H9 (cell line): Measurements from ENCODE around the gene SLC18B1. TPM values are rescaled to one million over a fixed set of nuclear protein-coding genes. Genes with fewer than 3 reads are reported as not detected.

Experiments used
- DNase-seq: peaks from one replicate; pipeline ENCODE4 v3.0.0-alpha.2; 2017
- H2AFZ ChIP-seq: one replicate; pipeline ENCODE4 v1.6.1; 2013; ENCODE audit warnings: mild to moderate bottlenecking, low read length, control low read depth, moderate library complexity
- H2AK5ac ChIP-seq: 2 replicates; pipeline ENCODE4 v1.6.1; 2013; ENCODE audit warnings: low read length, control low read depth, mixed read lengths; ENCODE audit not compliant: insufficient read length
- H2BK120ac ChIP-seq: one replicate; pipeline ENCODE4 v1.6.1; 2013; ENCODE audit warnings: low read depth, mild to moderate bottlenecking, low read length, control low read depth, inconsistent platforms; ENCODE audit not compliant: poor library complexity, severe bottlenecking
- H2BK12ac ChIP-seq: 2 replicates; pipeline ENCODE4 v1.6.1; 2013; ENCODE audit warnings: low read length, control low read depth, mixed read lengths, low read depth; ENCODE audit not compliant: insufficient read length
- H2BK15ac ChIP-seq: 2 replicates; pipeline ENCODE4 v1.6.1; 2013; ENCODE audit warnings: low read depth, low read length, control low read depth
- H2BK20ac ChIP-seq: one replicate; pipeline ENCODE4 v1.6.1; 2013; ENCODE audit warnings: low read depth, mild to moderate bottlenecking, low read length, control low read depth, inconsistent platforms; ENCODE audit not compliant: poor library complexity, severe bottlenecking
- H2BK5ac ChIP-seq: 2 replicates; pipeline ENCODE4 v1.6.1; 2013; ENCODE audit warnings: low read length, control low read depth, mixed read lengths; ENCODE audit not compliant: insufficient read length
- H3K14ac ChIP-seq: 2 replicates; pipeline ENCODE4 v1.6.1; 2013; ENCODE audit warnings: low read length, control low read depth; ENCODE audit not compliant: insufficient read depth
- H3K18ac ChIP-seq: 2 replicates; pipeline ENCODE4 v1.6.1; 2013; ENCODE audit warnings: low read depth, mild to moderate bottlenecking, mixed read lengths, low read length, control low read depth; ENCODE audit not compliant: insufficient read length
- H3K23ac ChIP-seq: 2 replicates; pipeline ENCODE4 v1.6.1; 2013; ENCODE audit warnings: low read length, control low read depth, mixed read lengths, low read depth; ENCODE audit not compliant: insufficient read length
- H3K23me2 ChIP-seq: 2 replicates; pipeline ENCODE4 v1.6.1; 2013; ENCODE audit warnings: low read depth, mild to moderate bottlenecking, mixed read lengths, low read length, control low read depth; ENCODE audit not compliant: insufficient read length, poor library complexity, severe bottlenecking
- H3K27ac ChIP-seq: 2 replicates; pipeline ENCODE4 v1.5.1; 2013; ENCODE audit warnings: low read length, control low read depth, mixed read lengths, low read depth; ENCODE audit not compliant: insufficient read length
- H3K27me3 ChIP-seq: 2 replicates; pipeline ENCODE4 v1.6.1; 2013; ENCODE audit warnings: low read length, control low read depth, inconsistent platforms; ENCODE audit not compliant: insufficient read depth
- H3K4ac ChIP-seq: 2 replicates; pipeline ENCODE4 v1.6.1; 2013; ENCODE audit warnings: low read depth, mild to moderate bottlenecking, control low read depth, inconsistent platforms, low read length, moderate library complexity
- H3K4me1 ChIP-seq: 2 replicates; pipeline ENCODE4 v1.6.1; 2013; ENCODE audit warnings: low read length, control low read depth, inconsistent platforms; ENCODE audit not compliant: insufficient read depth
- H3K4me2 ChIP-seq: 2 replicates; pipeline ENCODE4 v1.6.1; 2013; ENCODE audit warnings: low read length, control low read depth, mixed read lengths; ENCODE audit not compliant: insufficient read length, insufficient read depth
- H3K56ac ChIP-seq: 2 replicates; pipeline ENCODE4 v1.6.1; 2013; ENCODE audit warnings: low read depth, mild to moderate bottlenecking, mixed read lengths, low read length, control low read depth; ENCODE audit not compliant: insufficient read length
- H3K79me1 ChIP-seq: 2 replicates; pipeline ENCODE4 v1.6.1; 2013; ENCODE audit warnings: low read depth, mild to moderate bottlenecking, moderate library complexity, low read length, control low read depth, inconsistent platforms; ENCODE audit not compliant: insufficient read depth, poor library complexity, severe bottlenecking
- H3K79me2 ChIP-seq: 2 replicates; pipeline ENCODE4 v1.6.1; 2013; ENCODE audit warnings: low read length, control low read depth, inconsistent platforms; ENCODE audit not compliant: insufficient read depth
- H3K9ac ChIP-seq: 2 replicates; pipeline ENCODE4 v1.6.1; 2013; ENCODE audit warnings: low read length, control low read depth, mixed read lengths; ENCODE audit not compliant: insufficient read length; ENCODE audit errors: extremely low read depth
- H3K9me3 ChIP-seq: one replicate; pipeline ENCODE4 v1.6.1; 2013; ENCODE audit warnings: low read depth, low read length, inconsistent platforms; ENCODE audit not compliant: control insufficient read depth
- H3T11ph ChIP-seq: one replicate; pipeline ENCODE4 v1.6.1; 2013; ENCODE audit warnings: mild to moderate bottlenecking, low read length, control low read depth, inconsistent platforms
- H4K20me1 ChIP-seq: one replicate; pipeline ENCODE4 v1.6.1; 2013; ENCODE audit not compliant: control insufficient read depth, insufficient read length, insufficient read depth
- H4K5ac ChIP-seq: 2 replicates; pipeline ENCODE4 v1.6.1; 2013; ENCODE audit warnings: low read depth, mild to moderate bottlenecking, mixed read lengths, low read length, control low read depth; ENCODE audit not compliant: insufficient read length
- H4K8ac ChIP-seq: replicated peaks from 2 replicates; pipeline ENCODE4 v1.6.1; 2013; ENCODE audit warnings: low read length, control low read depth, mixed read lengths, low read depth; ENCODE audit not compliant: insufficient read length
- H4K91ac ChIP-seq: 2 replicates; pipeline ENCODE4 v1.6.1; 2013; ENCODE audit warnings: low read depth, mild to moderate bottlenecking, moderate library complexity, mixed read lengths, low read length, control low read depth; ENCODE audit not compliant: insufficient read length
- H3K27ac Mint-ChIP-seq, 3 experiments: 2 replicates in 2 of 3; 3 replicates in 1 of 3; pipeline ENCODE4 v1.8.0; 2020 to 2021; ENCODE audit warnings: mixed read lengths in 3 of 3, mild to moderate bottlenecking in 1 of 3, moderate library complexity in 1 of 3
- H3K27me3 Mint-ChIP-seq: 2 replicates; pipeline ENCODE4 v1.8.0; 2021; ENCODE audit warnings: low read depth, mild to moderate bottlenecking, moderate library complexity, mixed read lengths
- H3K36me3 Mint-ChIP-seq, 3 experiments: 2 replicates in 2 of 3; 3 replicates in 1 of 3; pipeline ENCODE4 v1.8.0; 2020 to 2021; ENCODE audit warnings: low read depth in 3 of 3, mixed read lengths in 3 of 3; ENCODE audit not compliant: insufficient read depth in 1 of 3
- H3K4me1 Mint-ChIP-seq, 2 experiments: 2 replicates each; pipeline ENCODE4 v1.8.0; 2020; ENCODE audit warnings: mixed read lengths in 2 of 2
- H3K4me3 Mint-ChIP-seq, 2 experiments: 2 replicates in 1 of 2; 3 replicates in 1 of 2; pipeline ENCODE4 v1.8.0; 2020 to 2021; ENCODE audit warnings: mild to moderate bottlenecking in 2 of 2, mixed read lengths in 2 of 2, moderate library complexity in 1 of 2
- H3K9me3 Mint-ChIP-seq, 2 experiments: 2 replicates in 1 of 2; 3 replicates in 1 of 2; pipeline ENCODE4 v1.8.0; 2020; ENCODE audit warnings: mild to moderate bottlenecking in 2 of 2, mixed read lengths in 2 of 2, moderate library complexity in 1 of 2
- CTCF ChIP-seq: fragments of 200-600 bp; sonication (generic); conservative IDR thresholded peaks from 3 replicates; pipeline ENCODE4 v1.8.0; 2021; ENCODE audit warnings: antibody characterized with exemption, mild to moderate bottlenecking
- WGBS: extraction: QIAGEN DNeasy Blood & Tissue Kit; methylation state at CpG from one replicate; pipeline ENCODE4 v1.1.7; 2013; ENCODE audit warnings: missing lambda C conversion rate, low lambda C conversion rate, mixed read lengths; ENCODE audit not compliant: insufficient read length; ENCODE audit errors: extremely low coverage; 5-methylcytosine and 5-hydroxymethylcytosine counted together
- total RNA-seq: library from RNA; stranded (reverse); gene quantifications from 2 replicates; pipeline ENCODE4 v1.2.1, GENCODE V29; 2021

SLC18B1 gene
- total RNA-seq, 1 experiment from 2014 or later = 19.8 TPM

GRCh38 chr6:132741281-132741680 lies 57.2 kb downstream of the SLC18B1 start:
- Mint-ChIP-seq H3K27ac (no peak overlapping the region), H3K4me3 (no peak overlapping the region), H3K36me3 (no peaks in the 10 kb centered on the region), H3K27me3 (no peaks in the 10 kb centered on the region; the same call in none of the 2 replicates), H3K4me1 (no peaks in the 10 kb centered on the region), H3K9me3 (no peaks in the 10 kb centered on the region; a peak in 1 of 5 replicates)
- Histone ChIP-seq H2AK5ac (no peak overlapping the region), H3K9ac (no peak overlapping the region), H3K4me1 (no peaks in the 10 kb centered on the region), H4K5ac (no peak overlapping the region), H3K18ac (no peak overlapping the region), H4K20me1 (no peaks in the 10 kb centered on the region), H3K23me2 (no peaks in the 10 kb centered on the region), H2AFZ (no peak overlapping the region), H3K4me2 (no peak overlapping the region), H3K56ac (no peak overlapping the region), H3K23ac (no peak overlapping the region), H2BK15ac (no peak overlapping the region), H2BK20ac (no peak overlapping the region), H3K4ac (no peak overlapping the region), H3K27ac (no peak overlapping the region), H2BK5ac (no peak overlapping the region), H3K79me1 (no peaks in the 10 kb centered on the region), H4K8ac (no peak overlapping the region), H3K14ac (no peak overlapping the region), H3K9me3 (no peaks in the 10 kb centered on the region), H2BK12ac (no peak overlapping the region), H3K27me3 (no peaks in the 10 kb centered on the region), H4K91ac (no peak overlapping the region), H2BK120ac (no peak overlapping the region), H3K79me2 (no peaks in the 10 kb centered on the region), H3T11ph (no peak overlapping the region)
- WGBS = no CpG with 5 or more reads among the region's 1 CpG
- no peak for DNase-seq
- no peak for TF ChIP-seq CTCF
